ENCODE data around the gene HTR3D. TPM values are rescaled to one million over a fixed set of nuclear protein-coding genes. Genes with fewer than 3 reads are reported as not detected.

The HTR3D gene
- polyA plus RNA-seq, 3 donors, result not detected

DNA sequence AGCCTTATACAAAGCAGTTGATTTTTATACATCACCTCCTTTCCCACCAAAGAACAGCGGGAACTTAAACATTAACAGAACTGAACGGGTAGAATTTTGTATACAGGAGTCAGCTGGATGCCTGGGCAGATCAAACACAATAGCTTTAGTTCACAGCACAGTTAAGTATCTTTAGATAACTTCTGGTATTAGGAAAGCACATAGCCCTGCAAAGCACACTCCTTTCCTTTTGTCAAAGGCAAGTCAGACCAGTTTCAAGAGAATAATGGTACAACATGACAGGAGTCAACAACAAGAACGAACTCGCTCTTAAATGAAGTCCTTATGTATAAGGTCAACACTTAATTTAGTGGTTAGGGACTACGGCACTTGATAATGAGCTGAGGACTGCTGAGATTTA is 40.1 kb upstream of the HTR3D start:
- peaks cover 0 to 2% (median 0%) of the 10 kb centered on the region in 7 donors for H3K9me3 Mint-ChIP-seq

DNA sequence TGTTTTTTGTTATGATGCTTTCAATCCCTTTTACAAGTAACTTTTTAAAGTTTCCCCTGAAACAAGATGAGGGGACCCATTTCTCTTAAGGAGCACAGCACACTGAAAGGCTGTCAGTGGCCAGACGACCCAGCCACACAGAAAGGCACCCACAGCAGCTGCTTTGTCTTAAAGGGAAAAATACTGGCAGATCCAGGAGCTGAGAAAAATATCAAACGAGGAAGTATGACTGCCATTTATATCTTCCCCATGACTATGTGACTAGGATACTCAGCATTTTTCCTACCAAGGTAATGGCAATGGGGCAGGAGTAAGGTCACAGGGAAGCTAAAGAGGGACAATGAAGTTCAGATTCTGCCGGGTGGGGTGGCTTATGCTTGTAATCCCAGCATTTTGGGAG is 29.8 kb upstream of the HTR3D start:
- H2AFZ ChIP-seq (ENCODE audit: insufficient read depth, low read depth, low read length, poor library complexity, severe bottlenecking), result no peak overlapping the region
- TF ChIP-seq CTCF (IDR thresholded peaks at IDR 0.05), result no peak
- H3K4me2 ChIP-seq (replicated peaks; ENCODE audit: extremely low read depth, low read length, poor library complexity, severe bottlenecking), result no peak overlapping the region
- H3K4me1 Mint-ChIP-seq, result peaks cover 24% of the 10 kb centered on the region
- DNase-seq, result no peak
- peaks cover 21 to 24% of the 10 kb centered on the region in 2 donors for H3K4me1 ChIP-seq (ENCODE audit: control insufficient read depth in 1 of 2, insufficient read depth in 2 of 2, low read length in 2 of 2)
- no peaks in the 10 kb centered on the region for H3K27me3 ChIP-seq (ENCODE audit: control insufficient read depth in 2 of 2, insufficient read depth in 2 of 2, low read length in 2 of 2)
- H3K79me2 ChIP-seq (ENCODE audit: insufficient read depth, low read length), result peaks cover 3% of the 10 kb centered on the region
- H3K36me3 Mint-ChIP-seq, result peaks cover 10 to 16% of the 10 kb centered on the region in 2 donors
- H4K20me1 ChIP-seq (ENCODE audit: insufficient read depth, low read length), result no peaks in the 10 kb centered on the region
- intact Hi-C loops (cut with micrococcal nuclease), result no loop called here
- H3K27me3 Mint-ChIP-seq (ENCODE audit: low read depth in 3 of 3), result no peaks in the 10 kb centered on the region
- no peak overlapping the region for H3K9ac ChIP-seq (ENCODE audit: insufficient read depth, low read length, poor library complexity, severe bottlenecking)
- H3K36me3 ChIP-seq (replicated peaks in 1 of 2; ENCODE audit: control insufficient read depth in 1 of 2, insufficient read depth in 2 of 2, low read length in 2 of 2), result no peaks in the 10 kb centered on the region
- no peak overlapping the region for H3K4me3 Mint-ChIP-seq
- WGBS (ENCODE audit: insufficient coverage), result 88% methylated on average over 2 of the region's 3 CpGs
- no peak overlapping the region for H3K27ac ChIP-seq (ENCODE audit: low read depth in 1 of 2, low read length in 2 of 2)
- H3K9me3 Mint-ChIP-seq, result no peaks in the 10 kb centered on the region
- no peak overlapping the region for H3K4me3 ChIP-seq (replicated peaks in 1 of 3; ENCODE audit: low read depth in 2 of 3, low read length in 3 of 3)
- H3K27ac Mint-ChIP-seq, result no peak overlapping the region
- H3K9me3 ChIP-seq (replicated peaks in 1 of 2; ENCODE audit: control insufficient read depth in 1 of 2, insufficient read depth in 1 of 2, low read length in 2 of 2), result no peaks in the 10 kb centered on the region

More for the DNA sequence above, 40.1 kb upstream of the HTR3D start:
- Histone ChIP-seq H3K9me3 (replicated peaks in 1 of 2; ENCODE audit: control insufficient read depth in 1 of 2, insufficient read depth in 1 of 2, low read length in 2 of 2) (no peaks in the 10 kb centered on the region), H3K36me3 (replicated peaks in 1 of 2; ENCODE audit: control insufficient read depth in 1 of 2, insufficient read depth in 2 of 2, low read length in 2 of 2) (peaks cover 22 to 29% of the 10 kb centered on the region in 2 donors), H3K79me2 (ENCODE audit: insufficient read depth, low read length) (no peaks in the 10 kb centered on the region), H3K4me2 (replicated peaks; ENCODE audit: extremely low read depth, low read length, poor library complexity, severe bottlenecking) (no peak overlapping the region), H4K20me1 (ENCODE audit: insufficient read depth, low read length) (no peaks in the 10 kb centered on the region), H3K4me1 (ENCODE audit: control insufficient read depth in 1 of 2, insufficient read depth in 2 of 2, low read length in 2 of 2) (no peaks in the 10 kb centered on the region), H3K4me3 (replicated peaks in 1 of 3; ENCODE audit: low read depth in 2 of 3, low read length in 3 of 3) (no peak overlapping the region), H2AFZ (ENCODE audit: insufficient read depth, low read depth, low read length, poor library complexity, severe bottlenecking) (no peak overlapping the region), H3K9ac (ENCODE audit: insufficient read depth, low read length, poor library complexity, severe bottlenecking) (no peak overlapping the region), H3K27ac (ENCODE audit: low read depth in 1 of 2, low read length in 2 of 2) (no peak overlapping the region), H3K27me3 (ENCODE audit: control insufficient read depth in 2 of 2, insufficient read depth in 2 of 2, low read length in 2 of 2) (no peaks in the 10 kb centered on the region)
- no peak overlapping the region for H3K27ac Mint-ChIP-seq
- intact Hi-C loops (cut with micrococcal nuclease), result no loop called here
- H3K27me3 Mint-ChIP-seq (ENCODE audit: low read depth in 3 of 3), result peaks cover 0 to 1% (median 0%) of the 10 kb centered on the region in 3 donors
- peaks cover 2% of the 10 kb centered on the region for H3K4me1 Mint-ChIP-seq
- H3K36me3 Mint-ChIP-seq, result peaks cover 25 to 33% of the 10 kb centered on the region in 2 donors
- WGBS (ENCODE audit: insufficient coverage), result no CpG with 5 or more reads among the region's 5 CpGs
- no peak for DNase-seq
- H3K4me3 Mint-ChIP-seq, result no peak overlapping the region
- TF ChIP-seq CTCF (IDR thresholded peaks at IDR 0.05), result no peak

All from CD14-positive monocyte (primary cell).